Stimulated activated CD8-positive, alpha-beta memory T cell treated with anti-CD3 and anti-CD28 coated beads, Interleukin-12 subunit alpha, Interleukin-12 subunit beta, amount 100 ng/mL, for 4 hours (primary cell): Measurements from ENCODE around the gene MAN2C1.
"Not testable (repeated sequence)": the region's sequence is repeated elsewhere in the genome, so short reads cannot be mapped to it uniquely, and the experiment has no call there.

Experiments
- DNase-seq: peaks from one replicate; pipeline ENCODE4 v3.0.0-alpha.2; 2020; ENCODE audit warnings: low read depth

Gene MAN2C1

GRCh38 chr15:75346796-75347221 lies 21.6 kb downstream of the MAN2C1 start, which contains the start of gene NEIL1:
TSS of gene NEIL1 (plus strand) at chr15:75347039. CDS start at chr15:75348906, 1,867 bp downstream.
- no peak for DNase-seq

DNA sequence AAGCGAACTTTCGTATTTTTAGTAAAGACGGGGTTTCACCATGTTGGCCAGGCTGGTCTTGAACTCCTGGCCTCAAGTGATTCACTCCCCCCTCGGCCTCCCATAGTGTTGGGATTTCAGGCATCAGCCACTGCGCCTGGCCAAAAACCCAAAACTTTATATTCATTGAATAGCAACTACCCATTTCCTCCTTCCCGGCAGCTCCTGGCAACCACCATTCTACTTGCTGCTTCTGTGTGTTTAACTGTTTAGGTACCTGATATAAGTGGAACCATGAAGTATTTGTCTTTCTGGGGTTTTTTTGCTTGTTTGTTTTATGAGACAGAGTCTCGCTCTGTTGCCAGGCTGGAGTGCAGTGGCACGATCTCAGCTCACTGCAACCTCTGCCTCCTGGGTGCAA lies 24.5 kb downstream of the MAN2C1 start:
- DNase-seq: not testable (repeated sequence)

DNA sequence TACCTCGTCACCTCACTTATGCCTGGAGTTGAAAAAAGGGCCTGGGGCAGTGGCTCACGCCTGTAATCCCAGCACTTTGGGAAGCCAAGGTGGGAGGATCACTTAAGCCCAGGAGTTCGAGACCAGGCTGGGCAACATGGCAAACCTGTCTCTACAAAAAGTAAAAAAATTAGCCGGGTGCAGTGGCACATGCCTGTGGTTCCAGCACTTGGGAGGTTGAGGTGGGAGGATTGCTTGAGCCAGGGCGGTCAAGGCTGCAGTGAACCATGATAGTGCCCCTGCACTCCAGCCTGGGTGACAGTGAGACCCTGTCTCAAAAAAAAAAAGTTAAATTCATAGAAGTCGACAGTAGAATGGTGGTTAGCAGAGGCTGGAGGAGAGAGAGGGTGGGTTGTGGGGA lies 26.2 kb downstream of the MAN2C1 start:
- no peak for DNase-seq

GRCh38 chr15:75339531-75340240 lies 28.7 kb downstream of the MAN2C1 start:
- DNase-seq: no peak

DNA sequence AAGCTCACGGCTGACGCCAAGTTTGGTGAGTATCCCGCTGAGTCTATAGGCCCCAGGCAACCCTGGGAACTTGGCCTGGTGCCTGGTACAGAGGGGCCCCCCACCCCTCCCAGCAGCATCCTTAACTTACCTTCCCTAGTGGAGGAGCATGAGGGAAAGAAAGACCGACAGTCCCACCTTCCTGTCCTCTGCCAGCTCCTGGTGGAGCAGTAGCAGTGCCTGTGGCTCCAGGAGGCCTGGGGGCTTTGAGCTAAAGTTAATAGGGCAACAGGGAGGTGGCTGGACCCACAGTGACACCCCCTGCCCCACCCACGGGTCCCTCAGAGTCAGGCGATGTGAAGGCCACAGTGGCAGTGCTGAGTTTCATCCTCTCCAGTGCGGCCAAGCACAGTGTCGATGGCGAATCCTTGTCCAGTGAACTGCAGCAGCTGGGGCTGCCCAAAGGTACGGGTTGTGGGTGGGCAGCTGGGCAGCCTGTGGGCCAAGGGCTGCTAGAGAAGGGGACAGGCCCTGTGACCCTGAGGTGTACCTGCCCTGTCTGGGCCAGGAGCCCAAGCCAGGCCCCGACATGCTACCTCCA lies 29.7 kb downstream of the MAN2C1 start:
- DNase-seq: no peak

DNA sequence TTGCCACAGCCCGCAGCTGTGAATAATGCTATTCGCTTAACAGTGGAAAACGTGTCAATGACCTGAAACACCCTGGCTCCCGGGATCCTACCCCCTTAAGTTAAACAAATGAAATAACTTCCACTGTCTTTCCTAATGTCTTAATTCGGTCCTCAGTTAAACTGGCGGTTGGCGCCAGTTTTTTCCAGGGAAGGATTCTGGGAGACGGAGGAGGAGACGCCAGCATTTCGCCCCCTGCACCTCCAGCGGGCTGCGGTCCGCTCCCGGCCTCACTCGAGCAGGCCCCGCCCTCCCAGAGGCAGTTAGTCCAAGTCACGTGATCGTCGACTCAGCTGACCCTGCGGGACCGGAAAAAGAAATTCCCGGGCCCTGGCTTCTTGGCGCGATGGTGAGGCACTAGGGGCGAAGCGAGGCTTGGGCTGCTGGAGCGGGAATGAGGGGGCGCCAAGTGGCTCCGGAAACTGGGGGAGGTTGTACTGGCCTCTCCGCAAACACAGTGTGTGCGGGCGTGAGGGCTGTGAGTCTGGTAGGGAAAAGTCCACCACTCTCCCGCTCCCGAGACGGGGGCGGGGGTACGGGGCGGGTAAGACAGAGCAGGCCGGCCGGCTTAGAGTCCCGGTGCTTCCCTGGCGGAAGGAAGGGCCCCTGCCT lies 32.6 kb downstream of the MAN2C1 start, which contains the start of gene COMMD4:
TSS of gene COMMD4 (plus strand) at position 359 of the 651 bp plus-strand sequence. CDS start at position 386, 27 bp downstream.
- DNase-seq: peak; percentile 45

DNA sequence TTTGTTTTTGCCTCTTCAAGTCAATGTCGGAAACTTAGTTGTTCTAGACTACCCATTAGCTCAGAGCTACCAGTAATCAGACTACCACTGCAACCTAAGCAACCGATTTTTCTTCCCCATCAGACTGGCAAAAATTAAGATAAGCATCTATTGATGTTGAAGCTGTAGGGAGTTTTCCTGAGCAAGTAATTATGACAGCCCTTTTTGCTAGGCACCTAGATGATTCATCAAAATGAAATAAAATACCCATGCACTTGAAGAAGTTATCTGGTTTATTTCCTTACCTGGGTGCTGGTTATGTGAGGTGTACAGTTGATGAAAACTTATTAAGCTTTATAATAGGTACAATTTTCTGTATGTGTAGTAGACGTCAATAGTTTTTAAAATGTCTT lies 33.1 kb downstream of the MAN2C1 start:
- no peak for DNase-seq

GRCh38 chr15:75333654-75334419 lies 34.6 kb downstream of the MAN2C1 start:
- DNase-seq: not testable (repeated sequence)

- DNase-seq: not testable (repeated sequence)
These were observed 36.3 kb downstream of the MAN2C1 start for GRCh38 chr15:75332093-75332492.

GRCh38 chr15:75329571-75329970 lies 38.8 kb downstream of the MAN2C1 start:
- no peak for DNase-seq

- no peak for DNase-seq
These were observed 39.7 kb downstream of the MAN2C1 start for GRCh38 chr15:75328493-75329314.

- no peak for DNase-seq
These were observed 40.9 kb downstream of the MAN2C1 start for GRCh38 chr15:75327491-75327890.

DNA sequence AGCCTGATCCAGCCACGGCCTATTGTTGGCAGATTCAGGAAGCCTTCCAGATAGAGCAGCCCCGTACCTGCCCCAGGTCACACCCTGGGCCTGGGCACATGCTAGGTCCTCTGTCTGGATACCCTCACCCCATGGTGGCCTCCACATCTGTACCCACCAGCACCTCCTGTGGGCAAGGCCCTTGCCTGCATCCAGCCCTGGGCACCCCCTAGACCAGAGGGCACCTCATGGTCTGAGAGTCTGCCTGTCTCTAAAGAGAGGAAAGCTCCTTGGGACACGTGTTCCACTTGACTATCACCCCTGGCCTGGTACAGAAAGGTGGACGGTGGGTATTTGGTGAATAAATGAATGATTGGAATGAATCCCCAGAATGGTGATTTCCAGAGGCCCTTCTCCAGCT lies 41.4 kb downstream of the MAN2C1 start:
- no peak for DNase-seq

DNA sequence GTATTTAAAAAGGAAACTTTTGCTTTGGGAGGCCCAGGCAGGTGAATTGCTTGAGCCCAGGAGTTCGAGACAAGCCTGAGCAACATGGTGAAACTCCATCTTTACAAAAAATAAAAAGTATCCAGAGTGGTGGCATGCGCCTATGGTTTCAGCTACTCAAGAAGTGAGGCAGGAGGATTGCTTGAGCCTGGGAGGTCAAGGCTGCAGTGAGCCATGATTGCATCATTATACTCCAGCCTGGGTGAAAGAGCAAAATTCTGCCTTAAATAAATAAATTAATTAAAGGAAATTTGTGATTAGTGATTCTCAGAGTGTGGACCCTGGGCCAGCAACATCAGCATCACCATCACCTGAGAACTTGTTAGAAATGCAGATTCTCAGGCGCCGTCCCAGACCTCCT lies 42.5 kb downstream of the MAN2C1 start:
- no peak for DNase-seq

DNA sequence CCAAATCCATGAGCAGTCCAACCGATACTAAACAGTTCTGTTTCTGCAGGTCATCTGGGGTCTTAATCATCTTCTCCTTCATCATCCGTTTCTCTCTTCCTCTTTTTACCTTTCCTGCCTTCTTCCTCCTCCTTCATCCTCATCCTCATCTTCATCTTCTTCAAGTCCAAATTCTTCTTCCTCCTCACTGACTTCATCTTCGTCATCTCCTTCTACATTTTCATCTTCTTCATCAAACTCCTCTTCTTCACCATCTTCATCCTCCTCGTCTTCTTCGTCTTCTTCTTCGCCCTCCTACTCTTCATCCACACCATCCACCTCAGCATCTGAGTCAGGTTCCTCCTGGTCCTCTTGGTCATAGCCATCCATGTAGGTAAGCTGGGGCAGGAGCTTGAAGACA lies 46.7 kb downstream of the MAN2C1 start:
- no peak for DNase-seq

DNA sequence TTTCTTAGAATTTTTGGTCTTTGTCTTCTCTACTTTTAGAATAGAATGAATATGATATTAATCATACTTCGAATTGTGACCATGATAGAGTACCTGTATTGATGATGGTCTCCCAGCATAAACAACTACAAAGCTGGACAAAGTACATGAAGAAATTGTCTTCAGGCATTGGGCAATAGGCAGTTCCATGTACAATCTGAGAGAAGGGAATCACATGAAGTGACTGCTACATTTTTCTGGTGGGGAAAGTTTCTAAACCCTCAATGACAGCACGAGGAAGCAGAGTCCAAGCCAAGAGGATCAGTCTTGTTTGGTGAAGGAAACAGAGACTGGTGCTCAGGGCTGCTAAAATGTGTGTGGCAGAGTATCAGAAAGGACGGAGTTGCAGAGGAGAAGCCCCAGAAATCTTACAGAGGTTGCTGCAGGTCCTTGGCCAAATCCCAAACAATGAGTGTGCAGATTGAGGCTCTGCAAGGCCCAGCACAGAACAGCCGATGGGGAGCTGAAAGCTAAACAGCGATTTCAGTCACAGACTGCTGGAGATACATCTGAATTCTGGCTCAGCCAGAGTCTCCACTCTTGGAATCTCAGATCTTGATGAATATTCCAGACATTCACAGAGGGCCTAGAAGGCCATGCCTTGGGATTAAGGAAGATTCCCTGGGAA lies 49.0 kb downstream of the MAN2C1 start:
- not testable (repeated sequence) for DNase-seq

GRCh38 chr15:75314552-75315290 lies 53.7 kb downstream of the MAN2C1 start:
- DNase-seq: no peak

- no peak for DNase-seq
These were observed 55.1 kb downstream of the MAN2C1 start for GRCh38 chr15:75313116-75313845.

DNA sequence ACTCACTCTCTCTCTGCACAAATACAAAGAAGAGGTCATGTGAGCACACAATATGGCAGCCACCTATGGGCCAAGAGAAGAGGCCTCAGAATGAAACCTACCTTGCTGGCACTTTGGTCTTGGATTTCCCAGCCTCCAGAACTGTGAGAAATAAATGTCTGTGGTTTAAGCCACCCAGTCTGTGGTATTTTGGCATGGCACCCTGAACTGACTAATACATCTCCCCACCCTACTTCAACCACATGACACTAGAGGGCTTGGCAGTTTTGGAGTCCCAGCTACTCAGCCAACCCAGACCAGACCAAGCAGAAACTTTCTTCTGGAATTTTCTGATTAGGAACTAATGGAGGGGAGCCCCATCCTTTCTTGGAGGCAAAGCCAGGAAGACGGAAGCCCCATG lies 55.9 kb downstream of the MAN2C1 start:
- not testable (repeated sequence) for DNase-seq
